HUDEP-2 (cell line): ENCODE measurements around the gene DMXL1.

Experiments used
- DNase-seq, 76 experiments: peaks; one replicate each; lab custom pipeline; 2025; ENCODE audit not compliant: unreplicated experiment in 76 of 76; lab: John Stamatoyannopoulos, UW

Gene DMXL1

GRCh38 chr5:119267958-119268386 is 197.1 kb downstream of the DMXL1 start:
- peak in 70 of 76 experiments; percentile 4 to 79 (median 56) for DNase-seq

DNA sequence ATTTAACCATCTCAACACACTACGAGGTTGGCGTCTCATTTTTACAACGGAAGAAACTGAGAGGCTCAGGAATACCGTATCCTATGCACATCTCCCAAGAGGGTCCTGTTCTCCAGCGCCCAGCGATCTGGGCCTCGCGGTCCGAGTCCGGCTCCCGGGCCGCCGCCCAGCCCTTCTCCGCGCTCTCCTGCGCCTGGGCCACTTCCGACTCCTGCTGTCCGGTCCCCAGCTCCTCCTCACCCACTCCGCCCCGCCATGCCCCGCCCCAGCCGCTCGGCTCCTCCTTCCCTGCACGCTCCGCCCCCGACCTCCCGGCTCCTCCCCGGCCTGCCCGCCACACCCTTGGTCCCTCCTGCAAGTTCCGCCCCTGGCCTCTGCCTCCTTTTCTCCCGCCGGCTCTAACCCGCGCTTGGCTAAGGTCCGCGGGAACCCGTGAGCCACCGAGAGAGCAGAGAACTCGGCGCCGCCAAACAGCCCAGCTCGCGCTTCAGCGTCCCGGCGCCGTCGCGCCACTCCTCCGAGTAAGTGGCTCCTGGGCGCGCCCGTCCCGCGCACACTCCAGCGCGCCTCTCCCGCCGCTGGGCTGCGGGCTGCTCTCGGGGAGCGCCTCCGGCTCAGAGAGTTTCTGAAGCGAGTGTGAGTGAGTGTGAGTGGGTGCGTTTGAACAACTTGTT is 197.6 kb downstream of the DMXL1 start:
- peak; percentile 14 to 99 (median 89) for DNase-seq

DNA sequence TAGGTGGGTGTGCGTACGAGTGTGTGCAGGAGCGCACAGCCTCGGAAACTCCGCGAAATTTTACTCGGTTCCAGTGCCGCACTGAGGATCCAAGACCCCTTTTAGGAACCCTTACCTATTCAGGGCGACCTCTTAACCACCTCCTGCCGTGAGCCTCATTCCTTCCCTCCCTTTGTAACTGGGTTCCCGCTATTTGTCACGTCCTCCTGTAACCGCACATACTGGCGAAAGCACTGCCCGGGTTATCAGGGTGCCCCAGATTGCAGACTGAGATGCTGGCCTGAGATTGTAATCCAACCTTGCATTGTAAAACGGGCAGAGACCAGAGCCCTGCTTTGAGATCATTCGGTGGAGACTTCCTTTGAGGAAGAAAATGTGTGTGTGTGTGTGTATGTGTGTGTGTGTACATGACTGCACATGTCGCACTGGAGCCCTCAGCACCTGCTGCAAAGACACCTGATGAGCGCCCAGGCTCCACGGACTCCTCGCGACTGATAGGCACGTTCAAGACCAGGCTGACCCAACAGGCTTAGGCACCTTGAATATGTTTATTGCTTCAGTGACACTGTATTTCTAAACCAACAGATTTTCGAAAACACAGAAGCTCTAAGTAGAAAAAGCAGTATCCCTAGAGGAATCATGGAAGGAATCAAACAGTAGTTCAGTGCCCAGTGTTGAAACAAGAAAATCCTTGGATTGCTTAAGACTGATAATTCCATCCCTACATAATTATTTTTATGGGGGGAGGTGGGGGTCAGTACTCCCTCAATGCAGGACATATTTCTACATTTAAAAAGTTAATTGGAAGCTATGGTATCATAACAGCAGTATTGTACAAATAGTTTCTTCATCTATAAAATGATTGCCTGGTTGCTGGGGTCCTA is 198.4 kb downstream of the DMXL1 start:
- peak in 72 of 76 experiments; percentile 10 to 78 (median 52) for DNase-seq

- DNase-seq = no peak
Measured at GRCh38 chr5:119270121-119270565, 199.3 kb downstream of the DMXL1 start.

- no peak for DNase-seq
Measured at GRCh38 chr5:119270960-119271757, 200.3 kb downstream of the DMXL1 start.

GRCh38 chr5:119271758-119272730 is 201.2 kb downstream of the DMXL1 start:
- DNase-seq = no peak

- DNase-seq = peak in 10 of 76 experiments; percentile 1 to 43 (median 8)
Measured at GRCh38 chr5:119273391-119273839, 202.5 kb downstream of the DMXL1 start.

DNA sequence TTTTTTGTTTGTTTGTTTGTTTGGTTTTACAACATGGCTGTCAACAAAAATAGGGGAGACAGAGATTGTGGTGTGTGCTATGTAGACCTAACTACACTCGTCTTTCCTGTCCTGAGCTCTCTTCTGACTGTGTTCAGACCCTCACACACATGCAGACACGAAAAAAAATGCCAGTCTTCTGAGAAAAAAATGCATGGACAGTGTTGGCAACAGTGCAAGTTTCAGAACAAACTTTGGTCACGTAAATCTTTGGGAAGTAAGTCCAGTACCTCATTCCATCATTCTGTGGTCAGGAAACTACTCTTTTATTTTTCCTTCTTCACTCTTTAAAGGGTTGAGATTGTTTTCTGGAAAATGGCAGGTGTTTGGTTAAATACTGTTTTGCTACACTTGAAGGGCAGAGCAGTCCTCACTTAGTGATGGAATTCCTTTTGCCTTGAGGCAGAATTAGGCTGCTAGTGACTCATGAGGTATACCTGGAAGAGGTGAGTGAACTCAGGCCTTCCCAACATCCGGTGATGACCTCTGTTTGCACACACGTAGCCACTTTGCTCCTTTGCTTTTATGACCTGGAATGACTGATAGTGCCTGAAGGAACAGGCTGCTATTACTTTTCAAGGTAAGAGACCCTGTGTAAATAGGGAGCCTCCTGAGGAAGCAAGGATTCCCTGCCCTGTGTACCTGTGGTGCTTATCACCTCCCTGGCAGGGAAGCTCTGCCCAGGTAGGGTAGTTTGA is 203.3 kb downstream of the DMXL1 start:
- no peak for DNase-seq

GRCh38 chr5:119274767-119275130 is 203.9 kb downstream of the DMXL1 start:
- no peak for DNase-seq

DNA sequence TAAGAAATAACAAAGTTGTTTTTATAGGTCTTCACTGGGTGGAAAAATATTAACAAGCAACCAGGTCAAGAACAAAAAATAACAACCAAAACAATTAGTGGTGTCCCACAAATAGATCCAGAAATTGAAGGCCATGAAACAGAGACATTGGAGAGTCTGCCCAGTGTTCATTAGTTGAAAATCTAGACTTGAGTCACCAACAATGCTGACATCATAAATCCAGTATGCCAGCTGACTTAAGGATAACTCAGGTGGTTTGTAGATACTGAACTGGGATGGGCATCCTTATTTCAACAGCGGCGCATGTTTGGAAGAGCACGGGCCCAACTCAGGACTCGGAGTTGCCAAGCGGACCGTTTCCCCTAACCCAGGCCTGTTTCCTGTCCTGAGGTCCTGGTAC is 204.3 kb downstream of the DMXL1 start:
- DNase-seq = no peak

DNA sequence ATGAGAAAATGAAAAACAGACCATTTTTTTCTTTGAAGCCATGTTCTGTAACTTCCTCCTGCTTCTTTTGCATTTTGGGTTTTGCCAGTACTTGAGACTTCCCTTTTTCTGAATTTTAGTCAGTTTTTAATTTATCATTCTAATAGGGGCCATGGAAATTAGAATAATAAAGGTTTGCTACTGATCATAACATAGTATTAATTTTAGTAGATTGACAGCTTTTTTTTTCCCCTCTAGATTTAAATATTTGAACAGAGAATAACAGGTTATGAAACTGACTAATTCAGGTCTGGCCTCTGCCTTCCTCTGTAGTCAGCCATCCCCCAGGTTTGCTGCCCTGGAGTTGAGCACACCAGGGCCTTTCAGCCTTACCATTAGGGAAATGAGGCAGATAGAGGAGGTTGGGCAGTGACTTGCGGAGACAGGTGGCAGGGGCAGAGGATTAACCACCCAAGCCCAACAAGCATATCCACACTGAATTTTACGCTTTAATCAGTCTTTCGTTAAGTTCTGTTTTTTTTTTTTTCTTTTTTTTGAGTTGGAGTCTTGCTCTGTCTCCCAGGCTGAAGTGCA is 204.8 kb downstream of the DMXL1 start:
- DNase-seq = no peak

DNA sequence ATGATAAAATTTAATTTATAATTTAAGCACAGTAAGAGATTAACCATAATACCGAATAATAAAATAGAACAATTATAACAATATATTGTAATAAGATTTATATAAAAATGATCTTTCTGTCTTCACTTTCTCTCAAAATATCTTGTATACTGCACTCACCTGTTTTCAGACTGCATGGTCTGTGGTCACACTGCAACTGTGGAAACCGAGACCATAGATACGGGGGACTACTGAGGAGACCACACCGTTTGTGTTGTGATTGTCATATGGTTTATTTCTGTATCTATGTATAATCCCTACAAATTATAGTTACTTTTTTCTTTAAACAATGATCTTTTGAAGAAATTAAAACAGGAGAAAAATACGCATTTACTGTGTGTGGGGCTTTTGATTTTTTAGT is 206.1 kb downstream of the DMXL1 start:
- no peak for DNase-seq

DNA sequence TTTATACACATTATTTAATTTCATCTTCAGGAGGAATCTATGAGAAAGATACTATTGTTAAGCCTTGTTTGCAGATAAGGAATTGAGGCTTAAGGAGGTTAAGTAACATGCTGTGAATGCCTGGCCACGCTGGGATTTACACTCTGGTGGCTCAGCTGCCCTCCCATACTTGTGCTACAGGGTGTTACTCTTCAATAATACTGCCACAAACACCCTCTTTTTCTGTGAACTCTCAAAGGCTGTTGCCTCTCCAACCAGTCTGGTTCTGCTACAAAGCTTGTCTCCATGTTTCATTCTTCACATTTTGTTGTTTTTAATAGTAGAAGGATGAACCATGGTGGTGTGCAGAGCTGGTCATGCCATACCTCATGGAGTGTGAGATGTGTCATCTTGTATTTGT is 208.2 kb downstream of the DMXL1 start:
- no peak for DNase-seq

- DNase-seq = no peak
Measured at GRCh38 chr5:119280380-119280779, 209.5 kb downstream of the DMXL1 start.

DNA sequence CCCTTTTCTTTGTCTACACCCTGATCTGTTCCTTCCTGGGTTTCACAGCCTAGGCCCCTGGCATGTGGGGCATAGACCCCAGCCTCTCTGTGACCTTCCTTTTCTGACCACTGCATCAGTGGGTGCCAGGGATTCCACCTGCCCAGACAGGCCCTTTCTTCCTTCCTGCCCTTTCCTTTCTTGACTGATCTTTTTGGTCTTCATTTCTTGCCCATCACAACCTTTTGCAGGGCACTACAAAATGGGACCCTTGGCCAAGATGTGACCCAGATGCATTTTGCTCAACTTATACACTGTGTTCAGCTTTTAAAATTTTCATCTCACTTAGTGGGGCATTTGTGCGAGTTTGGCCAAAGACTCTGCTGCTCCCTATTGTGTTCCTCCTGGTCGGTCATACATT is 211.7 kb downstream of the DMXL1 start:
- no peak for DNase-seq

DNA sequence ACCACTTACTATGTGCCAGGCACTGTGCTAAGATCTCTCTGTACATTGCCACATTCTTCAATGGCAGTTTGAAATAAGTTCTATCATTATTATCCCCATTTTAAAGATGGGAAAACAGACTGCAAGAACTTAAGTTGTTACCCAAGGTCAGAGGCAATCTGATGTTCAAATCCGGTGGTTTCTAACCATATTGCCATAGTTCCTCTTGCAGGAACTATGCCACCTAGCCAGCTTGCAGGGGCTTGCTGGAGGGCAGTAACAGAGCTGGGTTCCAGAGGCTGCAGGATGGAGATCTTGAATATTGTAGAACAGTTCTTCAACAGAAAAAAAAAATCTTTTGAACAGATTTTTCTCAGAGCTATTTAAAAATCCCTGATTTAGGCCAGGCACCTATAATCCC is 213.1 kb downstream of the DMXL1 start:
- no peak for DNase-seq

GRCh38 chr5:119285070-119285916 is 214.4 kb downstream of the DMXL1 start:
- DNase-seq = no peak
